GM12874 (cell line): Measurements from ENCODE around the gene SLC7A5.

Experiments used
- CTCF ChIP-seq: IDR thresholded peaks from 2 replicates; pipeline ENCODE4 v1.5.1; 2011; ENCODE audit warnings: low read depth, mild to moderate bottlenecking, control low read depth, low read length, moderate library complexity; ENCODE audit not compliant: insufficient read depth

Gene SLC7A5

GRCh38 chr16:87848676-87849345 lies 20.5 kb downstream of the SLC7A5 start:
- TF ChIP-seq CTCF: no peak

GRCh38 chr16:87847785-87848675 lies 21.3 kb downstream of the SLC7A5 start:
- no peak for TF ChIP-seq CTCF

- TF ChIP-seq CTCF: no peak
These were observed 21.9 kb downstream of the SLC7A5 start for GRCh38 chr16:87847467-87847784.

GRCh38 chr16:87846705-87847466 lies 22.4 kb downstream of the SLC7A5 start:
- no peak for TF ChIP-seq CTCF

- TF ChIP-seq CTCF: no peak
These were observed 23.3 kb downstream of the SLC7A5 start for GRCh38 chr16:87845807-87846619.

- TF ChIP-seq CTCF: no peak
These were observed 24.1 kb downstream of the SLC7A5 start for GRCh38 chr16:87845213-87845612.
